H9 (cell line): ENCODE results near the gene PA2G4. TPM values are rescaled to one million over a fixed set of nuclear protein-coding genes. Genes with fewer than 3 reads are reported as not detected.
A peak's percentile ranks its signal among the peaks of the same experiment; 100 is the strongest.

Source experiments
- DNase-seq: peaks from one replicate; pipeline ENCODE4 v3.0.0-alpha.2; 2017
- H2AFZ ChIP-seq: one replicate; pipeline ENCODE4 v1.6.1; 2013; ENCODE audit warnings: mild to moderate bottlenecking, low read length, control low read depth, moderate library complexity
- H2AK5ac ChIP-seq: 2 replicates; pipeline ENCODE4 v1.6.1; 2013; ENCODE audit warnings: low read length, control low read depth, mixed read lengths; ENCODE audit not compliant: insufficient read length
- H2BK120ac ChIP-seq: one replicate; pipeline ENCODE4 v1.6.1; 2013; ENCODE audit warnings: low read depth, mild to moderate bottlenecking, low read length, control low read depth, inconsistent platforms; ENCODE audit not compliant: poor library complexity, severe bottlenecking
- H2BK12ac ChIP-seq: 2 replicates; pipeline ENCODE4 v1.6.1; 2013; ENCODE audit warnings: low read length, control low read depth, mixed read lengths, low read depth; ENCODE audit not compliant: insufficient read length
- H2BK15ac ChIP-seq: 2 replicates; pipeline ENCODE4 v1.6.1; 2013; ENCODE audit warnings: low read depth, low read length, control low read depth
- H2BK20ac ChIP-seq: one replicate; pipeline ENCODE4 v1.6.1; 2013; ENCODE audit warnings: low read depth, mild to moderate bottlenecking, low read length, control low read depth, inconsistent platforms; ENCODE audit not compliant: poor library complexity, severe bottlenecking
- H2BK5ac ChIP-seq: 2 replicates; pipeline ENCODE4 v1.6.1; 2013; ENCODE audit warnings: low read length, control low read depth, mixed read lengths; ENCODE audit not compliant: insufficient read length
- H3K14ac ChIP-seq: 2 replicates; pipeline ENCODE4 v1.6.1; 2013; ENCODE audit warnings: low read length, control low read depth; ENCODE audit not compliant: insufficient read depth
- H3K18ac ChIP-seq: 2 replicates; pipeline ENCODE4 v1.6.1; 2013; ENCODE audit warnings: low read depth, mild to moderate bottlenecking, mixed read lengths, low read length, control low read depth; ENCODE audit not compliant: insufficient read length
- H3K23ac ChIP-seq: 2 replicates; pipeline ENCODE4 v1.6.1; 2013; ENCODE audit warnings: low read length, control low read depth, mixed read lengths, low read depth; ENCODE audit not compliant: insufficient read length
- H3K23me2 ChIP-seq: 2 replicates; pipeline ENCODE4 v1.6.1; 2013; ENCODE audit warnings: low read depth, mild to moderate bottlenecking, mixed read lengths, low read length, control low read depth; ENCODE audit not compliant: insufficient read length, poor library complexity, severe bottlenecking
- H3K27ac ChIP-seq: 2 replicates; pipeline ENCODE4 v1.5.1; 2013; ENCODE audit warnings: low read length, control low read depth, mixed read lengths, low read depth; ENCODE audit not compliant: insufficient read length
- H3K27me3 ChIP-seq: 2 replicates; pipeline ENCODE4 v1.6.1; 2013; ENCODE audit warnings: low read length, control low read depth, inconsistent platforms; ENCODE audit not compliant: insufficient read depth
- H3K4ac ChIP-seq: 2 replicates; pipeline ENCODE4 v1.6.1; 2013; ENCODE audit warnings: low read depth, mild to moderate bottlenecking, control low read depth, inconsistent platforms, low read length, moderate library complexity
- H3K4me1 ChIP-seq: 2 replicates; pipeline ENCODE4 v1.6.1; 2013; ENCODE audit warnings: low read length, control low read depth, inconsistent platforms; ENCODE audit not compliant: insufficient read depth
- H3K4me2 ChIP-seq: 2 replicates; pipeline ENCODE4 v1.6.1; 2013; ENCODE audit warnings: low read length, control low read depth, mixed read lengths; ENCODE audit not compliant: insufficient read length, insufficient read depth
- H3K56ac ChIP-seq: 2 replicates; pipeline ENCODE4 v1.6.1; 2013; ENCODE audit warnings: low read depth, mild to moderate bottlenecking, mixed read lengths, low read length, control low read depth; ENCODE audit not compliant: insufficient read length
- H3K79me1 ChIP-seq: 2 replicates; pipeline ENCODE4 v1.6.1; 2013; ENCODE audit warnings: low read depth, mild to moderate bottlenecking, moderate library complexity, low read length, control low read depth, inconsistent platforms; ENCODE audit not compliant: insufficient read depth, poor library complexity, severe bottlenecking
- H3K79me2 ChIP-seq: 2 replicates; pipeline ENCODE4 v1.6.1; 2013; ENCODE audit warnings: low read length, control low read depth, inconsistent platforms; ENCODE audit not compliant: insufficient read depth
- H3K9ac ChIP-seq: 2 replicates; pipeline ENCODE4 v1.6.1; 2013; ENCODE audit warnings: low read length, control low read depth, mixed read lengths; ENCODE audit not compliant: insufficient read length; ENCODE audit errors: extremely low read depth
- H3K9me3 ChIP-seq: one replicate; pipeline ENCODE4 v1.6.1; 2013; ENCODE audit warnings: low read depth, low read length, inconsistent platforms; ENCODE audit not compliant: control insufficient read depth
- H3T11ph ChIP-seq: one replicate; pipeline ENCODE4 v1.6.1; 2013; ENCODE audit warnings: mild to moderate bottlenecking, low read length, control low read depth, inconsistent platforms
- H4K20me1 ChIP-seq: one replicate; pipeline ENCODE4 v1.6.1; 2013; ENCODE audit not compliant: control insufficient read depth, insufficient read length, insufficient read depth
- H4K5ac ChIP-seq: 2 replicates; pipeline ENCODE4 v1.6.1; 2013; ENCODE audit warnings: low read depth, mild to moderate bottlenecking, mixed read lengths, low read length, control low read depth; ENCODE audit not compliant: insufficient read length
- H4K8ac ChIP-seq: replicated peaks from 2 replicates; pipeline ENCODE4 v1.6.1; 2013; ENCODE audit warnings: low read length, control low read depth, mixed read lengths, low read depth; ENCODE audit not compliant: insufficient read length
- H4K91ac ChIP-seq: 2 replicates; pipeline ENCODE4 v1.6.1; 2013; ENCODE audit warnings: low read depth, mild to moderate bottlenecking, moderate library complexity, mixed read lengths, low read length, control low read depth; ENCODE audit not compliant: insufficient read length
- H3K27ac Mint-ChIP-seq, 3 experiments: 2 replicates in 2 of 3; 3 replicates in 1 of 3; pipeline ENCODE4 v1.8.0; 2020 to 2021; ENCODE audit warnings: mixed read lengths in 3 of 3, mild to moderate bottlenecking in 1 of 3, moderate library complexity in 1 of 3
- H3K27me3 Mint-ChIP-seq: 2 replicates; pipeline ENCODE4 v1.8.0; 2021; ENCODE audit warnings: low read depth, mild to moderate bottlenecking, moderate library complexity, mixed read lengths
- H3K36me3 Mint-ChIP-seq, 3 experiments: 2 replicates in 2 of 3; 3 replicates in 1 of 3; pipeline ENCODE4 v1.8.0; 2020 to 2021; ENCODE audit warnings: low read depth in 3 of 3, mixed read lengths in 3 of 3; ENCODE audit not compliant: insufficient read depth in 1 of 3
- H3K4me1 Mint-ChIP-seq, 2 experiments: 2 replicates each; pipeline ENCODE4 v1.8.0; 2020; ENCODE audit warnings: mixed read lengths in 2 of 2
- H3K4me3 Mint-ChIP-seq, 2 experiments: 2 replicates in 1 of 2; 3 replicates in 1 of 2; pipeline ENCODE4 v1.8.0; 2020 to 2021; ENCODE audit warnings: mild to moderate bottlenecking in 2 of 2, mixed read lengths in 2 of 2, moderate library complexity in 1 of 2
- H3K9me3 Mint-ChIP-seq, 2 experiments: 2 replicates in 1 of 2; 3 replicates in 1 of 2; pipeline ENCODE4 v1.8.0; 2020; ENCODE audit warnings: mild to moderate bottlenecking in 2 of 2, mixed read lengths in 2 of 2, moderate library complexity in 1 of 2
- WGBS: extraction: QIAGEN DNeasy Blood & Tissue Kit; methylation state at CpG from one replicate; pipeline ENCODE4 v1.1.7; 2013; ENCODE audit warnings: missing lambda C conversion rate, low lambda C conversion rate, mixed read lengths; ENCODE audit not compliant: insufficient read length; ENCODE audit errors: extremely low coverage; 5-methylcytosine and 5-hydroxymethylcytosine counted together
- total RNA-seq: library from RNA; stranded (reverse); gene quantifications from 2 replicates; pipeline ENCODE4 v1.2.1, GENCODE V29; 2021
- TF ChIP-seq, protein P1 (sequence below): fragments of 200-600 bp; sonication (generic); conservative IDR thresholded peaks from 3 replicates; pipeline ENCODE4 v1.8.0; 2021; ENCODE audit warnings: antibody characterized with exemption, mild to moderate bottlenecking

Gene PA2G4
- total RNA-seq, 1 experiment from 2014 or later: 248 TPM

DNA sequence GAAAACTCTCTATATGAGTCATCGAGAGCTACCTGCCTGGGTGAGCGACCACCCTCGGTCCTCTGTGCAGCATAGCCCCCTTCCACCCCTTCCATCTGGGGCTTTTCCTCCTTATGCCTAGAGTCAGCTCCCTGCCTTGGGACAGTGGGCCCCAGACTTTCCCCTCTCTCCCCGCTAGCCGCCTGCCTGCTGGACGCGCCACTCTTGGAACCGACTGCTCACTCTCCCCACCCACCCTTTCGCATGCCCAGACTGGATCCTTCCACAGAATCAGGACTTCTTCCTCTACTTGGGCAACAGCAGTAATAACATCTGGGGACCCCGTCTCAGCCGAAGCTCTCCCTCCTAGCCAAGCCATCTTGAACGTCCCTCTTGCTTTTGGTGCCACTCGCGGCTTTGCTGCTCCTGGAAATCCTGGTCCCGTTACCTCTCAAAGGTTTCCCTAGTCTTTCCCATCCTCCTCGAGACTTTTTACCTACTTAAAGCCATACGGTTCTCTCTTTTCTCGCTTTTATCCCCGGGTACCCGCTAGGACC is 24.4 kb downstream of the PA2G4 start:
- Histone ChIP-seq H2BK120ac (no peak overlapping the region), H2BK5ac (no peak overlapping the region), H3K14ac (peak overlapping the region; percentile 87), H3K23ac (no peak overlapping the region), H3K4me2 (peak overlapping the region; percentile 100), H3K79me2 (no peaks in the 10 kb centered on the region), H3K4ac (no peak overlapping the region), H3T11ph (no peak overlapping the region), H3K9me3 (no peaks in the 10 kb centered on the region), H4K20me1 (no peaks in the 10 kb centered on the region), H3K56ac (no peak overlapping the region), H3K4me1 (no peaks in the 10 kb centered on the region), H4K5ac (no peak overlapping the region), H3K9ac (peak overlapping the region; percentile 84), H2BK20ac (no peak overlapping the region), H2BK15ac (no peak overlapping the region), H2BK12ac (no peak overlapping the region), H2AFZ (no peak overlapping the region), H3K23me2 (peaks cover 17% of the 10 kb centered on the region), H3K27ac (no peak overlapping the region), H3K18ac (peak overlapping the region; percentile 74), H4K91ac (no peak overlapping the region), H3K27me3 (no peaks in the 10 kb centered on the region), H3K79me1 (no peaks in the 10 kb centered on the region), H2AK5ac (no peak overlapping the region), H4K8ac (no peak overlapping the region)
- Mint-ChIP-seq H3K27me3 (no peaks in the 10 kb centered on the region), H3K27ac (peak overlapping the region; percentile 93 to 99 (median 99)), H3K4me1 (peaks cover 26 to 27% of the 10 kb centered on the region in 2 experiments), H3K36me3 (peaks cover 33 to 41% (median 36%) of the 10 kb centered on the region in 3 experiments), H3K9me3 (no peaks in the 10 kb centered on the region; a peak in 1 of 5 replicates), H3K4me3 (peak overlapping the region; percentile 88 to 98)
- WGBS: no CpG with 5 or more reads among the region's 20 CpGs
- DNase-seq: no peak
- TF ChIP-seq, protein P1, sequence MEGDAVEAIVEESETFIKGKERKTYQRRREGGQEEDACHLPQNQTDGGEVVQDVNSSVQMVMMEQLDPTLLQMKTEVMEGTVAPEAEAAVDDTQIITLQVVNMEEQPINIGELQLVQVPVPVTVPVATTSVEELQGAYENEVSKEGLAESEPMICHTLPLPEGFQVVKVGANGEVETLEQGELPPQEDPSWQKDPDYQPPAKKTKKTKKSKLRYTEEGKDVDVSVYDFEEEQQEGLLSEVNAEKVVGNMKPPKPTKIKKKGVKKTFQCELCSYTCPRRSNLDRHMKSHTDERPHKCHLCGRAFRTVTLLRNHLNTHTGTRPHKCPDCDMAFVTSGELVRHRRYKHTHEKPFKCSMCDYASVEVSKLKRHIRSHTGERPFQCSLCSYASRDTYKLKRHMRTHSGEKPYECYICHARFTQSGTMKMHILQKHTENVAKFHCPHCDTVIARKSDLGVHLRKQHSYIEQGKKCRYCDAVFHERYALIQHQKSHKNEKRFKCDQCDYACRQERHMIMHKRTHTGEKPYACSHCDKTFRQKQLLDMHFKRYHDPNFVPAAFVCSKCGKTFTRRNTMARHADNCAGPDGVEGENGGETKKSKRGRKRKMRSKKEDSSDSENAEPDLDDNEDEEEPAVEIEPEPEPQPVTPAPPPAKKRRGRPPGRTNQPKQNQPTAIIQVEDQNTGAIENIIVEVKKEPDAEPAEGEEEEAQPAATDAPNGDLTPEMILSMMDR: no peak
